Measurements from ENCODE around the gene MIEF2. TPM values are rescaled to one million over a fixed set of nuclear protein-coding genes. Genes with fewer than 3 reads are reported as not detected.

Gene MIEF2
- total and polyA plus RNA-seq, 8 donors: 2.1 to 254 (median 9.1) TPM

DNA sequence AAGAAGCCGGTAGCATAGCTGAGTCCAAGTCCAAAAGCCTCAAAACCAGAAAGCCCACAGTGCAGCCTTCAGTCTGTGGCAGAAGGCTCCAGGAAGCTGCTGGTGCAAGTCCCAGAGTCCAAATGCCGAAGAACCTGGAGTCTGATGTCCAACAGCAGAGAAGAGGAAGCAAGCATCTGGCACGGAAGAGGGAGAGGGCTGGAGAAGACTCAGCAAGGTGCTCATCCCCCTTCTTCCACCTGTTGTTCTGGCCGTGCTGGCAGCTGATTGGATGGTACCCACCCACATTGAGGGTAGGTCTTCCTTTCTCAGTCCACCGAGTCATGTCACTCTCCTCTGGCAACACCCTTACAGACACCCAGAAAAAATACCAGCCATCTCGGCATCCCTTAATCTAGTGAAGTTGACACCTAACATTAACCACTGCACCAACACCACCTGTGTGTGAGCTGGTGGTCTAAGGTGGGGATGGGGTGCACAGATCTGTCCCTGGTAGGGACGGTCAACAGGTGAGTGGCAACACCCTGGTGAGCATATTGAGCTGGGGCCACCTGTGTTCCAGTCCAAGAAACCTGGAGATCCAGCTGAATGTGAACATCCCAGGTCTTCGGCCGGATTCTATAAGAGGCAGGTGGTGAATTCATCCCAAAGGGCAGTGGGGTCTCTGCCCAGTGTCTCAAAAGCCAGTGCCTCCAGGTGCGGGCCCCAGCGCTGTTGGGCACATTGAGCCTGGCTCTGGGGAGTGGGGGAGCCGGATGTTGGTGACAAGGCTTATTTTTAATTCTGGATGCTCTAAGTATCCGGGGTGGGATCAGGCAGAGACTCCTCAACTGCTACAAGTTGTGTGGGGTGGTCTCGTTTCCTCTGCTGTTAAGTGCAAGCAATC lies 9.8 kb downstream of the MIEF2 start:
- TF ChIP-seq POLR2A (IDR thresholded peaks at IDR 0.05) (no peak), POLR2AphosphoS5 (IDR thresholded peaks at IDR 0.05) (no peak), EP300 (IDR thresholded peaks at IDR 0.05) (no peak)
- TF ChIP-seq, protein P1, sequence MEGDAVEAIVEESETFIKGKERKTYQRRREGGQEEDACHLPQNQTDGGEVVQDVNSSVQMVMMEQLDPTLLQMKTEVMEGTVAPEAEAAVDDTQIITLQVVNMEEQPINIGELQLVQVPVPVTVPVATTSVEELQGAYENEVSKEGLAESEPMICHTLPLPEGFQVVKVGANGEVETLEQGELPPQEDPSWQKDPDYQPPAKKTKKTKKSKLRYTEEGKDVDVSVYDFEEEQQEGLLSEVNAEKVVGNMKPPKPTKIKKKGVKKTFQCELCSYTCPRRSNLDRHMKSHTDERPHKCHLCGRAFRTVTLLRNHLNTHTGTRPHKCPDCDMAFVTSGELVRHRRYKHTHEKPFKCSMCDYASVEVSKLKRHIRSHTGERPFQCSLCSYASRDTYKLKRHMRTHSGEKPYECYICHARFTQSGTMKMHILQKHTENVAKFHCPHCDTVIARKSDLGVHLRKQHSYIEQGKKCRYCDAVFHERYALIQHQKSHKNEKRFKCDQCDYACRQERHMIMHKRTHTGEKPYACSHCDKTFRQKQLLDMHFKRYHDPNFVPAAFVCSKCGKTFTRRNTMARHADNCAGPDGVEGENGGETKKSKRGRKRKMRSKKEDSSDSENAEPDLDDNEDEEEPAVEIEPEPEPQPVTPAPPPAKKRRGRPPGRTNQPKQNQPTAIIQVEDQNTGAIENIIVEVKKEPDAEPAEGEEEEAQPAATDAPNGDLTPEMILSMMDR (IDR thresholded peaks at IDR 0.05): no peak
- H3K27ac ChIP-seq: no peak overlapping the region
- intact Hi-C loops (cut with DNase I; ENCODE audit: low total_unique reads): no loop called here
- H3K27me3 ChIP-seq: no peaks in the 10 kb centered on the region
- 76 to 91% (median 82%) methylated on average over 14 of the region's 14 CpGs for WGBS, 5 donors
- H3K9me3 ChIP-seq: no peaks in the 10 kb centered on the region
- H3K4me3 ChIP-seq: no peak overlapping the region
- DNase-seq: no peak
- peaks cover 14 to 49% (median 40%) of the 10 kb centered on the region in 4 donors for H3K36me3 ChIP-seq
- H3K4me1 ChIP-seq: peaks cover 0 to 7% (median 3%) of the 10 kb centered on the region in 4 donors

DNA sequence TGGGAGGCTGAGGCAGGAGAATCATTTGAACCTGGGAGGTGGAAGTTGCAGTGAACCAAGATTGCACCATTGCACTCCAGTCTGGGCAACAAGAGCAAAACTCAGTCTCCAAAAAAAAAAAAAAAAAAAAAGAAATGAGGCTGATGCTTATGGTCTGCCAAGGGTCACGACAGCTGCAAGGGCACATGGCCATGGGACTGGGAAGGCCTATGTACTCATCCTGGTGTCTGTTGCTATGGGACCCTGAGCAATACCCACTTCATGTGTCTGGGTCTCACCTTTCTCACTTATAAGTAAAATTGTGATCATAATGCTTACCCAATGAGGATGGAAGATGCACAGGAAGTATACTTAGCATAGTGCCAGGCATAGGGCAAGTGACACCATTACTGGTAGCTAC lies 16.6 kb downstream of the MIEF2 start:
- 80 to 94% (median 90%) methylated on average over 1 of the region's 1 CpG for WGBS, 5 donors

DNA sequence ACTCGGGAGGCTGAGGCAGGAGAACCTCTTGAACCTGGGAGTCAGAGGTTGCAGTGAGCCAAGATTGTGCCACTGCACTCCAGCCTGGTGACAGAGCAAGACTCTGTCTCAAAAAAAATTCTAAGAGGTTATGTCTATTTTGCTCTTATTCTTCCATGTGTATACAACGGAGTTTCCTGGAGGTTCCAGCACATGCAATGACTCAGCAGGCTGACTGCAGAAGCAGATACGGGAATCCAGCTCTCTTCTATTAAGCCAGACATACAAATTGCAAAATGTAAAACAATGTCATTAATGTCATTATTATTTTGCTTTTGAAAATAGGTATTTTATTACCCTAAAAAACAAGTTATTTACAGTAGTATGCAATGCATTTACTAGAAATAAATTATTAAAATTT lies 18.4 kb downstream of the MIEF2 start:
- TF ChIP-seq POLR2AphosphoS5 (IDR thresholded peaks at IDR 0.05): no peak
- no peak for TF ChIP-seq POLR2A (IDR thresholded peaks at IDR 0.05)
- no peak for TF ChIP-seq EP300 (IDR thresholded peaks at IDR 0.05)
- TF ChIP-seq, protein P1 (IDR thresholded peaks at IDR 0.05): no peak

More for the DNA sequence above, 16.6 kb downstream of the MIEF2 start:
- no peak for DNase-seq
- intact Hi-C loops (cut with DNase I; ENCODE audit: low total_unique reads): no loop called here
- H3K27me3 ChIP-seq: no peaks in the 10 kb centered on the region
- H3K4me1 ChIP-seq: peaks cover 0 to 5% (median 0%) of the 10 kb centered on the region in 4 donors
- no peak overlapping the region for H3K4me3 ChIP-seq
- no peak overlapping the region for H3K27ac ChIP-seq
- TF ChIP-seq POLR2A (IDR thresholded peaks at IDR 0.05) (no peak), POLR2AphosphoS5 (IDR thresholded peaks at IDR 0.05) (no peak), EP300 (IDR thresholded peaks at IDR 0.05) (no peak)
- TF ChIP-seq, protein P1 (IDR thresholded peaks at IDR 0.05): no peak
- H3K36me3 ChIP-seq: peaks cover 69 to 97% (median 92%) of the 10 kb centered on the region in 4 donors
- no peaks in the 10 kb centered on the region for H3K9me3 ChIP-seq

DNA sequence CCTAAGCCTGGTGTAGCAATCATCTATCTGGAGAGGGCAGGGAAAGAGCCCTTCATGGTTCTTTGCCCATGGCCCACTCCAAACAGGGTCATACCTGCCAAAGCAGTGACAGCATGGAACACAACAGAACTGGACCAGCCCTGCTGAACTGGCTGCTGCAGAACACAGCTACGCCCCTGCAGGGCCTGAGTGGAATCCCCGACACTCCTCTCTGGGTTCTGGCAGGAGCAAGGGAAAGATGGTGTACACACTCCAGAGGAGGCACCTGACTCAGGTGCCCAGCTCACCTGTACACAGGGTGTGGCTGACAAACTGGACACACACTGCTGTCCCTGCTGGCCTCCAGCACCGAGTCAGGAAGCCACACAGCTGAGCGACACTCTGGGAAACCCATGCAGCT lies 19.8 kb downstream of the MIEF2 start:
- no peak for DNase-seq
- intact Hi-C loops (cut with DNase I; ENCODE audit: low total_unique reads): no loop called here
- peaks cover 83 to 100% (median 99%) of the 10 kb centered on the region in 4 donors for H3K36me3 ChIP-seq
- TF ChIP-seq, protein P1 (IDR thresholded peaks at IDR 0.05): no peak
- TF ChIP-seq POLR2AphosphoS5 (IDR thresholded peaks at IDR 0.05) (no peak), EP300 (IDR thresholded peaks at IDR 0.05) (no peak), POLR2A (IDR thresholded peaks at IDR 0.05) (no peak)
- H3K9me3 ChIP-seq: no peaks in the 10 kb centered on the region
- no peak overlapping the region for H3K27ac ChIP-seq
- no peak overlapping the region for H3K4me3 ChIP-seq
- WGBS, 5 donors: 86 to 92% (median 86%) methylated on average over 4 of the region's 4 CpGs
- peaks cover 0 to 5% (median 0%) of the 10 kb centered on the region in 4 donors for H3K4me1 ChIP-seq
- no peaks in the 10 kb centered on the region for H3K27me3 ChIP-seq

More for the DNA sequence above, 18.4 kb downstream of the MIEF2 start:
- intact Hi-C loops (cut with DNase I; ENCODE audit: low total_unique reads): no loop called here
- Histone ChIP-seq H3K36me3 (peaks cover 80 to 98% (median 96%) of the 10 kb centered on the region in 4 donors), H3K4me1 (peaks cover 0 to 5% (median 0%) of the 10 kb centered on the region in 4 donors), H3K27me3 (no peaks in the 10 kb centered on the region), H3K27ac (no peak overlapping the region), H3K4me3 (no peak overlapping the region), H3K9me3 (no peaks in the 10 kb centered on the region)
- DNase-seq: no peak
- 84 to 92% (median 90%) methylated on average over 3 of the region's 3 CpGs for WGBS, 5 donors
